MM.1S (cell line): ENCODE data around the gene ARHGAP35.

Source experiments
- CTCF ChIP-seq: fragments of 300-600 bp; sonication (generic); IDR thresholded peaks from 2 replicates; pipeline ENCODE4 v1.5.1; 2016; ENCODE audit warnings: antibody characterized with exemption, low read length, mixed read lengths
- EZH2phosphoT487 ChIP-seq: fragments of 300-600 bp; sonication (generic); IDR thresholded peaks from 2 replicates; pipeline ENCODE4 v1.6.1; 2018; ENCODE audit warnings: antibody characterized with exemption, low read length

- TF ChIP-seq EZH2phosphoT487: no peak
- no peak for TF ChIP-seq CTCF
Observed at GRCh38 chr19:46813839-46814358, 46.9 kb upstream of the ARHGAP35 start.
